ENCODE measurements around the gene NCOA1.

The NCOA1 gene

DNA sequence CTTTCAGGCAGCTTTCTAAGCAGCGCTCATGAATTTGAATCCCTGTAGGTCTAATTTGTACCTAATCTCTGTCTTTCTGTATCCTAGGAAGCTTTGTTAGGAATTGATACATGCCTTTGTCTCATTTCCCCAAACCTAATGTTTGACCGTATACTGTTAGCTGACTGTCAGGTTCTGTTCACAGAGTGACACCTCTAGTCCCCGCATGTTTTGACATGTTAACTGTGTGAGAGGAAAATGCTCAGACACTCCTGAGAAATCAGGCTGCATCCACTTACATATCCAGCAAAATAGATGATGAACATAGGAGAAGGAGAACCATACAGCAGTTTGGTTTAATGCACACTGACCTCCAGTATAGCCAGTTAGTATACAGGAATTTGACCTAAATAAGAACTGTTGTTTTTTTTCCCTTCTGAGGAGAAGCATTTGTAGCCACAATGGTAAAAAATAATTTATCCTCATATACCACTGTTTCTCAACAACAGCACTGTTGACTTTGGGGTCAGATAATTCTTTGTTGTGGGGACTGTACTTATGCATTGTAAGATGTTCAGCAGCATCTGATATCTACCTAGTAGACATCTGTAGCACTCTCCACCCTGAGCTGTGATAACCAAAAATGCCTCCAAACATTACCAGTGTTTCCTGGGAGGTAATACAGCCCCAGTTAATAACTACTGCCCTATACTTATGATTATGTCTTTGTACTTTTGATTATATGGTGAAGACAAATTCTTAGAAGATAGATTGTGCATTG lies 130.9 kb downstream of the NCOA1 start:
- no peak overlapping the region for H3K4me3 ChIP-seq (replicated peaks; ENCODE audit: low read depth, low read length)
- no peak for DNase-seq (ENCODE audit: low read depth)
- TF ChIP-seq, protein P1, sequence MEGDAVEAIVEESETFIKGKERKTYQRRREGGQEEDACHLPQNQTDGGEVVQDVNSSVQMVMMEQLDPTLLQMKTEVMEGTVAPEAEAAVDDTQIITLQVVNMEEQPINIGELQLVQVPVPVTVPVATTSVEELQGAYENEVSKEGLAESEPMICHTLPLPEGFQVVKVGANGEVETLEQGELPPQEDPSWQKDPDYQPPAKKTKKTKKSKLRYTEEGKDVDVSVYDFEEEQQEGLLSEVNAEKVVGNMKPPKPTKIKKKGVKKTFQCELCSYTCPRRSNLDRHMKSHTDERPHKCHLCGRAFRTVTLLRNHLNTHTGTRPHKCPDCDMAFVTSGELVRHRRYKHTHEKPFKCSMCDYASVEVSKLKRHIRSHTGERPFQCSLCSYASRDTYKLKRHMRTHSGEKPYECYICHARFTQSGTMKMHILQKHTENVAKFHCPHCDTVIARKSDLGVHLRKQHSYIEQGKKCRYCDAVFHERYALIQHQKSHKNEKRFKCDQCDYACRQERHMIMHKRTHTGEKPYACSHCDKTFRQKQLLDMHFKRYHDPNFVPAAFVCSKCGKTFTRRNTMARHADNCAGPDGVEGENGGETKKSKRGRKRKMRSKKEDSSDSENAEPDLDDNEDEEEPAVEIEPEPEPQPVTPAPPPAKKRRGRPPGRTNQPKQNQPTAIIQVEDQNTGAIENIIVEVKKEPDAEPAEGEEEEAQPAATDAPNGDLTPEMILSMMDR (IDR thresholded peaks at IDR 0.05; ENCODE audit: low read length, missing control alignments): no peak

GRCh38 chr2:24623535-24623934 lies 132.5 kb downstream of the NCOA1 start:
- no peak overlapping the region for H3K4me3 ChIP-seq (replicated peaks; ENCODE audit: low read depth, low read length)
- TF ChIP-seq, protein P1 (IDR thresholded peaks at IDR 0.05; ENCODE audit: low read length, missing control alignments): no peak

GRCh38 chr2:24625728-24626127 lies 134.7 kb downstream of the NCOA1 start:
- DNase-seq (ENCODE audit: low read depth): no peak
- H3K4me3 ChIP-seq (replicated peaks; ENCODE audit: low read depth, low read length): no peak overlapping the region
- TF ChIP-seq, protein P1 (IDR thresholded peaks at IDR 0.05; ENCODE audit: low read length, missing control alignments): no peak

More at GRCh38 chr2:24623535-24623934, 132.5 kb downstream of the NCOA1 start:
- DNase-seq (ENCODE audit: low read depth): no peak

- DNase-seq (ENCODE audit: low read depth): no peak
- TF ChIP-seq, protein P1 (IDR thresholded peaks at IDR 0.05; ENCODE audit: low read length, missing control alignments): no peak
Measured at GRCh38 chr2:24626131-24626530, 135.1 kb downstream of the NCOA1 start.

DNA sequence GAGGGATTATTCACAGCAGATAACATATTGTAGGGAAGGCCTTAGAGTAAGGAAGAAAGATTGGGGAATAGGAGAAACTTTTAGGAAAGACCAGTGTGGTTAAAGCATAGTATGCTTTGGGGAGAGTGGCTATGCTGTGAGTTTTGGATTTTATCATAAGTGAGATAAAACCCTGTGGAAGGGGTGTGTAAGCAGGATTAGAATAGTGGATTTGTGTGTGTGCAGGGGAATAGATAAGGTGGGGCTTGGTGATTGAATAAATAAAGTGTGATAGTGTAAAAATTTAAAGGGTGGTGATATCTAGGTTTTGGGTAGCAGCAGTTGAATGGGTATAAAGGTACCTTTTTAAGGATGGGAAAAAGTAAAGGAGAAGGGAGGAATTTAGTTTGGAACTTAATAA lies 137.7 kb downstream of the NCOA1 start:
- TF ChIP-seq, protein P1 (IDR thresholded peaks at IDR 0.05; ENCODE audit: low read length, missing control alignments): no peak
- no peak overlapping the region for H3K4me3 ChIP-seq (replicated peaks; ENCODE audit: low read depth, low read length)
- DNase-seq (ENCODE audit: low read depth): no peak

More at GRCh38 chr2:24626131-24626530, 135.1 kb downstream of the NCOA1 start:
- no peak overlapping the region for H3K4me3 ChIP-seq (replicated peaks; ENCODE audit: low read depth, low read length)

- no peak overlapping the region for H3K4me3 ChIP-seq (replicated peaks; ENCODE audit: low read depth, low read length)
- TF ChIP-seq, protein P1 (IDR thresholded peaks at IDR 0.05; ENCODE audit: low read length, missing control alignments): no peak
- no peak for DNase-seq (ENCODE audit: low read depth)
Measured at GRCh38 chr2:24632172-24632571, 141.1 kb downstream of the NCOA1 start.

- peak; percentile 2 for DNase-seq (ENCODE audit: low read depth)
- TF ChIP-seq, protein P1 (IDR thresholded peaks at IDR 0.05; ENCODE audit: low read length, missing control alignments): no peak
- H3K4me3 ChIP-seq (replicated peaks; ENCODE audit: low read depth, low read length): no peak overlapping the region
Measured at GRCh38 chr2:24635181-24635580, 144.1 kb downstream of the NCOA1 start.
